Stimulated activated CD8-positive, alpha-beta memory T cell treated with anti-CD3 and anti-CD28 coated beads, Interleukin-7, amount 100 ng/mL, for 1 hour (primary cell): ENCODE data around the gene PRR16.

Experiments
- DNase-seq, 2 donors: peaks; one replicate each; pipeline ENCODE4 v3.0.0-alpha.2; 2020; ENCODE audit warnings: low read depth in 2 of 2

PRR16 gene

DNA sequence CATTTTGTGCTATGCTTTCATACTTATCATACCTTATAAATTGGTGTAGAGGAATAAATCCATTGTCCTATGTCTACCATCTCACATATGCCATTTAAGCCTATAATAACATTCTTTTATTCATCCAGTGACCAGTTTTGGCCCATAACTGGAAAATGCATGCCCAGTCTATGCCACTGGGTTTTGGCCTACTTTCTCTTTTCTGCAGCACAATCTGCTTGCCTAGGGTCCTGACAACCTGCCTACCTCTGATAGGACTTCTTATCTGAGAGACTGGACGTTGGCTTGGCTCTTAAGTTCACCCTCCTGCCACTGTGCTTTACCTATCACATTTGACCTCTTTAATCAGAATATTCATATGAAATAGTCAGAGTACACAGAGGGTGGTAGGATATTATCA lies 103.0 kb downstream of the PRR16 start:
- DNase-seq: no peak

DNA sequence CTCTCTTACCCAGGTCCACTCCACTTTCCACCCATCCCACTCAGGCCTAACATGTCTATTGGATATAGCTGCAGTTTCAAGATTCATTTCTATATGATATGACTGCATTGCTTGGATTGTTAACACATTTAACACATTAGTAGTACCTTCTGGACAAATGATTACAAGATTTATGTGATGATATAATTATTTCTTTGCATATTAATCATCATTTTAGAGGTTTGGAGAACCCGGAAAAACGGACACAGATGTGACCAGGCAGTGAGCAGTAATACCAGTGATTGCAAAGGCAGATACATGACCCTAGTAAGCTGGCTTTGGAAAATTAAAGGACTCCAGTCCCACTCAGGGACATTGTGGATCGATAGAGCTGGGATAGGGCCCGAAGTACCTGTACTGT lies 103.8 kb downstream of the PRR16 start:
- no peak for DNase-seq

DNA sequence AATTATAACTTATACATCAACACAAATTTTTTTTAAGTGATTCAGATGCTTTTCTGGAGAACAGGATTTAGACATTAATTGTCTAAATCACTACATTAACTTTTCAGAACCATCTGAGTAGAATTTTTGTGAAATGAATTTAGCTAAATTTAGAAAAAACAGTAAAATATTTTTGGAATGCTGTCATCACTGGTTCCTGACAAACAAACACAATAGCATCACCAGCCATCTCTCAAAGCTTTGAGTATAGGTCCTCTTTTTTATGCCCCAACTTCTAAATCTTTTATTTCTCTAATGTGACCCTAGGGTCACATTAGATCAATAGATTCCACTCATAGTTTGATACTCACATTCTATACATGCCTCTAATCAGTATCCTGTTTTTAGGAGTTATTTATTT lies 104.6 kb downstream of the PRR16 start:
- DNase-seq: no peak

DNA sequence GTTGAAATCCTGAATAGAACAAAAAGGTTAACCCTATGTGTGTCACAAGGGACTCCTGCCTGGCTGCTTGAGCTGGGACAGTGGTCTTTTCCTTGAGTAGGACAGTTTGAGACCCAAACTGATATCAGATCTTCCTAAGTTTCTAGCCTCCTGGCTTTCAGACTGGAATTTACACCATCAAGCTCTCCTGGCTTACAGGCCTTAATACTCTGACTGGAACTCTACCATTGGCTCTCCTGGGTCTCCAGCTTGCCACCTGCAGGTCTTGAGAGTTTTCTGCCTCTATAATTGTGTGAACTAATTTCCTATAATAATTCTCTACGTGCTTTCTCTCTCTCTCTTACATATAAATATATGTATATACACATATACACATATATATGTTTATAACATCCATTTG lies 112.5 kb downstream of the PRR16 start:
- no peak for DNase-seq

DNA sequence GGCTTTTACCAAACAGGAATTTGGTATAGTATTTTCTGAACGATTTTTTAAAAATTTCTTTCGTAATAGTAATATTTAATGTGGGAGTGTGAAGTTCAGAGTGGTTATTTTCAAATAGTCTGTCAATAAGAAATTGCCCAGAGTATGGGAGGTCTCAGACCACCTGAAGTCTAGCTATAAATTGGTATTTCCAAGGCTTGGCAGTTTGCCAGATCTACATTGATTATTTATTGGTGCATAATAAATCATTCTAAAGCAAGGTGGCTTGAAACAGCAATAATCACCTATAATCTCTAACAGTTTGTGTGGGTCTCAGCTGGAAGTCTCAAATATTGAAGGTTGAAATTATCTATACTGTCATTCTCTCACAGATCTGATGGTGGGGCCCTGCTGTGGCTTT lies 118.5 kb downstream of the PRR16 start:
- no peak for DNase-seq

DNA sequence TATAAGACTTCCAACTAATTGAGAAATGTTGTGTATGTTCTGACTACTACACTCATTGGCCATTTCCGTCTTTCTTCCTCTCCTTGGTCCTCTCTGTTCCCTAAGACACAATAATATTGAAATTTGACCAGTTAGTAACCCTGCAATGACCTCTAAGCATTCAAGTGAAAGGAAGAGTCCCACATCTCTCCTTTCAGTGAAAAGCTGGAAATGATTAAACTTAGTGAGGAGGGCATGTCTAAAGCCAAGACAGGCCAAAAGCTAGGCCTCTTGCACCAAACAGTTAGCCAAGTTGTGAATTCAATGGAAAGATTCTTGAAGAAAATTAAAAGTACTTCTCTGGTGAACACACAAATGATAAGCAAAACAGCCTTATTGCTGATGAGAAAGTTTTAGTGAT lies 122.5 kb downstream of the PRR16 start:
- no peak for DNase-seq

DNA sequence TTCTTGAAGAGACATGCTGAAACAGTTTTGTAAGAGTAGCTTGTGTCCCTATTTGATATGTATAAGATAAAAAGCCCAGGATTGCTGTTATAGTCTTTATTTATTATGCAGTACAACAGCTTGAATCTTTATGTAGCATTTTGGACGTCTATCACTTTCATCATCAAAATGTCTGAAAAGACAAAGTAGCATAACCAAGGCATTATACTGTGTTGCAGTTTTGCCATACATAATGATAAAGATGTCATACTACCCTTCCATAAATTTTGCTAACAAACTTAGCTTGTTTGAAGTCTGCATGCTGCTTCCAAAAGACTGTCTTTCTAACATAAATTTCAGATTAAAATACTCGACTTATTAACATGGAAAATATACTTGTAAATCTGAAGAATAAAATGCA lies 127.8 kb downstream of the PRR16 start:
- no peak for DNase-seq

DNA sequence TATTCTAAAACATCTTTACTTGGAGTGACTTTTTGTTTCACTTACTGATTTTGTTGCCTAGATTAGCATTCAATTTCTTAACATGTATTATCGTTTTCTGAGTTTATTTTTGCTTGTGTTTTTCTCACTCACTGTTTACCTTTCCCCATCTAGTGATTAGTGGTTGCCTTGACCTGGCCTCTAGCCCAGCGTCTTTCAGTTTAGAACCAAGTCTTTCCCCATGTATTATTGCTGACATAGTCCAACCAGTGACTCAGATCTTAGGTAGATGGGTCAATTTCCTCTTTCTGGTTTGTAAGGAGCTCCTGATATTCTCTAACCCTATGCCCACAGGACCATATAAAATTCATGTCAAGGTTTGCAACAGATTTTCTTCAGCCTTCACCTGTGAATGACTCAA lies 135.5 kb downstream of the PRR16 start:
- no peak for DNase-seq

DNA sequence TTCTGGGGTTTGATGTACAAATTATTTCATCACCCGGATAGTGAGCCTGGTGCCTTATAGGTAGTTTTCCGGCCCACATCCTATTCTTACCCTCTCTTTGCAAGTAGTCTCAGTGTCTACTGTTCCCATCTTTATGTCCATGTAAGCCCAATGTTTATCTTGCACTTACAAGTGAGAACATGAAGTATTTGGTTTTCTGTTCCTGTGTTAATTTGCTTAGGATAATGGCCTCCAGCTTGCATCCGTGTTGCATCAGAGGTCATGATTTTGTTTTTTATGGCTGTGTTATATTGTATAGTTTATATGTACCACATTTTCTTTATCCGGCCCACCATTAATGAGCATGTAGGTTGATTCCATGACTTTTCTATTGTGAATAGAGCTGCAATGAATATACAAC lies 136.5 kb downstream of the PRR16 start:
- DNase-seq: no peak

DNA sequence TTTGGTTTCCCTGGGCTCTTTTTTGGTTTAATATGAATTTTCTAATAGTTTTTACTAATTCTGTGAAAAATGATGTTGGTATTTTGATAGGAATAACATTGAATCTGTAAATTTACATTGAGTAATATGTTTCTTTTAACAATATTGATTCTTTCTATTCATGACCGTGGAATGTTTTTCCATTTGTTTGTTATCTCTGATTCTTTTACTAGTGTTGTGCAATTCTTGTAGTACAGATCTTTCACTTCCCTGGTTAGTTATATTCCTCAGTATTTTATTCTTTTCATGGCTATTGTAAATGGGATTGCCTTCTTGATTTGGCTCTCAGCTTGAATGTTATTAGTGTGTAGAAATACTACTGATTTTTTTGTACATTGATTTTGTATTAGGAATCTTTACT lies 137.9 kb downstream of the PRR16 start:
- no peak for DNase-seq

DNA sequence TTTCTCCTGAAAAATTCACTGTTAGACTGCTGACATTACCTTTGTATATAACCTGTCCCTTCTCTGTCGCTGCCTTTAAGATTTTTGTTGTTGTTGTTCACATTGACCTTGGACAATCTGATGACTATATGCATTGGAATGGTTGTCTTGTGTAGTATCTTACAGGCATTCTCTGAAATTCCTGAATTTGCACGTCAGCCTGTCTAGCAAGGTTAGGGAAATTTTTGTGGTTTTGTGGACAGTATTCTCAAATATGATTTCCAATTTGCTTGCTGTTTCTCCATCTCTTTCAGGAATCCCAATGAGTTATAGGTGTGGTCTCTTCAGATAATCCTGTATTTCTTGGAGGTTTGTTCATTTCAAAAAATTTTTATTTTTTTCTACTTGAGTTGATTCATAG lies 140.8 kb downstream of the PRR16 start:
- DNase-seq: no peak

DNA sequence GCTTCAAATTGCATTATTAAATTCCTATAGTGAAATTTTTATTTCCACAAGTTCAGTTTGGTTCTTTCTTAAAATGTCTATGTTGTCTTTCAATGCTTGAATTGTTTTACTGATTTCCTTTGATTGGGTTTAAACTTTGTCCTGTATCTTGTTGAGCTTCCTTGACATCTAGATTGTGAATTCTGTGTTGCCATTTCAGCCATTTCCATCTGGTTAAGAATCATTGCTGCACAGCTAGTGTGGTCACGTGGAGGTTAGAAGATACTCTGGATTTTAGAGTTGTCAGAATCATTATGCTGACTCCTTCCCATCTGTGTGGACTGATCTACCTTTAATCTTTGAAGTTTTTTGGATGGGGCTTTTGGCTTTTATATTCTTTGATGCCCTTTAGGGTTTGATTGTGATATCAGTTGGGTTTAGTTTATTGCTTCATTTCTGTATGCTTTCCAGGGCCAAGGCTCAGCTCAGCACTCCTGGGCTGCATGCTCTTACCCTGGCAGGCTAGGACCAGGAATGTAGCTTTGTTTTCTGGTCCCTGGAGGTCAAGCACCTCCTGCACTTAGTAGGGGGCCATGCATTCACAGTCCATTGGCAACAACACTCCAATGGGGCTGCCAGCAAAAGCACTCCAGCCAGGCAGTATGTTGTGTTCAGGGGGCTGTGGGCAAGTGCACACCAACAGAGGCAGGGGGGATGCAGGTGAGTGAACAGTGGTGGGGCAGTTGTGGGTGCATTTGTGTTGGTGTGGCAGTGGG lies 141.4 kb downstream of the PRR16 start:
- no peak for DNase-seq

DNA sequence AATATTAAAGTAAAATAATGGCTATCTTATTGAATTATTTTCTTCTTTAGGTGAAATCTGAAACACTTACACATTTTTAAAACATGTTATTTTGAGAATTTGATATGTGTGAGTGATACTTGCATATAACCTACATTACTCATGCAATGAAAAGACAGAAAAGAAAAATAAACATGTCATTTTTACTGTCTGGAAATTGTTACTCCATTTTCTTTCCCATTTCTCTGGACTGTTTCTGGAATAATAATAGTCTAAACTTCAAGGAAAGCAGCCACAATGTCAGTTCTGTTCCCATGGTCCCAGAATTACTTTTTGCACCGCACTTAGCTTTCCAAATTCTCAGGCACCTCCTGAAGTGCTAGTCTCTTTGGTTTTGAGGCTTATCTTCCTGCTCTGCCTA lies 145.5 kb downstream of the PRR16 start:
- DNase-seq: no peak

DNA sequence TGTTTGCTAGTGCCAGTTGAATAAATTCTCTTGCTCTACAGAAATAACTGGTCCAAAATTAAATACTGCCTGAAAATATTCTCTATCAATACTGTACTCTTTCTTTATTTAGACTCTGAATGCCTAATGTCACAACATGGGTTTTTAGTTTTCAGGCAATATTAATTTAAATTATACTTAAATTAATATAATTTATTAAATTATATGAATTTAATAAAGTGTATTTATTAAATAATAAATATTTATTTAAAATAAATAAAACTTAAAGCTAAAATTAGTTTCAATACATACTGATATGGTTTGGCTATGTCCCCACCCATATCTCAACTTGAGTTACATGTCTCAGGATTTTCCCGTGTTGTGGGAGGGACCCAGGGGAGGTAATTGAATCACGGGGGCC lies 146.0 kb downstream of the PRR16 start:
- no peak for DNase-seq

DNA sequence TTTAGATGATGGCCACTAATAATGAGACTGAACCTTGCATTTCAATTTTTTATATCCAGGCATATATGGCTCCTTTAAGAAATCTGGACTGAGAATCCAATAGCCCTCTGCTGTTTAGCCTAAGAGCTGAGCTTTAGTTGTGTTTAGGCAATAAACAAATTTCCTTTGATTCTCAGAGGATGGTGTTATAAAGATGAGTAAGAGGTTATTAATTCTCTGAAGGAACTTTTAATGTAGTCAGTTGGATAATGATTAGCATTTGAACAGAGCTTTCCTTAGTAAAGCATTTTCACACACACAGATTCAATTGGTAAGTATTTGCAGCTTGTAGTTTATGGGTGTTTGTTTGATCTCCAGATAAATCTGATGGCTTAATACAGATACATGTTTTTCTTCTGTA lies 149.6 kb downstream of the PRR16 start:
- DNase-seq: no peak

DNA sequence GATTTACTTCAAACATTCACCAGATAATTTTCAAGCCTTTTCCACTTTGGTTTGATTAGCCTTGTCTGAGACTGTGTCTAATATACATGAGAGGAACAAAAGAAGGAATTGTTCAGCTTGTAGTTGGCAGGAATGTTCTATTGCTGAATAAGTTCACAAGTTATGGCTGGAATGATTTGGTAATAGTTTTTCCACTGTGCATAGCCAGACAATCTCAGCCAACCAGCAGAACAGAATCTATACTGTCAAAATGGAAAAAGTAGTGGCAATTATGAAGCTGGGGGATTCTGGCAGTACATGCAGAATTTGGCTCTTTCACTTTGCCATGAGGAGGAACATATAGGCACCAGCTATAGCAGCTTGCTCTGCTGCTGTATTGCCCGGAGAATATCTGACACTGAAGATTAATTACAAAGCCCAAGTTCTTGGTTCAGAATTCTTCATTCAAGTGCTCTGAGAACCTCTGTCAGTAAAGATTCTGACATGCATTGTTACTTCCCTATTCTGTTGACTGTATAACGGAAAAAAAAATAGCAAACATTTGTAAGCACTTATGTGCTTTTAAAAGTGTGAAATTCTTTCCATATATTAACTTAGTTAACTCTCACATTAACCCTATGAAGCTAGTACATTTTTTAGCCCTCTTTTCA lies 150.6 kb downstream of the PRR16 start:
- DNase-seq: no peak

DNA sequence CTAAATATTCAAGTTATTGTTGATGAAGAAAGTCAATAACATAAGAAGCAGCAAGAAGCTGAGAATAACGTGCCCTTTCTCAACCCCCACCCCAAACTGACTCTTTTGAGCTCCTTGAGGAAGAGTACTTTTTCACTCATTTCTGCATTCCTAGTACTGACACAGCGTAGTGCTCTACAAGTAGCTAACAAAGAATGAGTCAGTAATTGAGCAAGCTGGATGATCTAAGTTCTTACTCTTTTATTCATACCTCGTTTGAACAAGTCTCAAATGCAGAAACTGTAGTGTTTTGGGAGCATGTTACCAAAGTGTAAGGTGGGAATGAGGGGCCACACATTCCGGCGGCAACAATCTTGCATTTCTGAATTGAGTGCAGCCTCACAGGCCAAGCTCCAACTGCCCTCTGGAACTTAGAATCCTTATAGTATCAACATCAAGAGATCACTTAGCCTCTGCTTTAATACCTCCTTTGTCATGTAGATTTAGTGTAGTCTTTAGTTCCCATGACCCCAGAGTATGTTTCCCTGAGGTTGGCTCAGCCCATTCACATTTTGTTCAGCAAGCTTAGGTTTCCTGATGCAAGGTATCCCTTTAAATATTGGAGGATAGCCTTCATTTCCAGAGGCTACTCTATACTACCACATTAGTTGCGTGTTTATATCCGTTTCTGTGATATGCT lies 152.0 kb downstream of the PRR16 start:
- DNase-seq: no peak

DNA sequence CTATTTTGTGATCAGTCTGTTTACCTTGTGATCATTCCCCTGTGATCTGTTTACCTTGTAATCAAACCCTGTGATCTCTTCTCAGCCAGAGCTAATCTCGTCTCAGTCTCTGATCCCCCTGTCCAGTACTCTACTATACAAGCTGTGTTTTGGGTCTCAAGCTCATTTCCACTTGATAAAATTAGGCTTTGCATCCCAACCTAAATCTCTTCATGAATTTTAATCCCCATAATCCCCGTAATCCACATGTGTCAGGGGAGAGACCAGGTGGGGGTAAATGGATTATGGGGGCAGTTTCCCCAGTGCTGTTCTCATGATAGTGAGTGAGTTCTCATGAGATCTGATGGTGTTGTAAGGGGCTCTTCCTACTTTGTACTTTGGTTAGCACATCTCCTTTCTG lies 157.2 kb downstream of the PRR16 start:
- no peak for DNase-seq

DNA sequence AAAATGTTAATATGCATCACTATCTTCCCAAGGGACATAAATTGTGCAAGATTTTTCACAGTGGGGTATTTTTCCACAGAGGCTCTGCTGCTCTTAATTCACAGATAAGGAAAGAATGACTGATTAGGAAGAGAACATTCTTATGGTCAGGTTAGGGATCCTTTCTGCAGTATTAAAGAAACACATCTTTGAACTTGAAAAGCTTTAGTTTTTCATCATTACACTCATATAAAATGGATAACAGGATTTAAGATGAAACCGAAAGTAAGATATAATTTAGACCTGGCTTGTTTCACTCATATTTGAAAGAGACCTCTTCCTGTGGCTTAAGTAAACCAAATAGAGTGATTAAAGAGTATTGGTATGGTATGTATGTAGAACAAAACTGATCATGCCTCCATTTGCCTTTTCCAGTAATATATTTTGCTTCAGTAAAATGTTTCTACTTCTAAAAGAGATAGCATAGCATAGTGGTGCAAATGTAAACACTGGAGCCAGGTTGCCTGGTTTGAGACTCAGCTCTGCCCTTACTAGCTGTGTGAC lies 160.0 kb downstream of the PRR16 start:
- DNase-seq: no peak

DNA sequence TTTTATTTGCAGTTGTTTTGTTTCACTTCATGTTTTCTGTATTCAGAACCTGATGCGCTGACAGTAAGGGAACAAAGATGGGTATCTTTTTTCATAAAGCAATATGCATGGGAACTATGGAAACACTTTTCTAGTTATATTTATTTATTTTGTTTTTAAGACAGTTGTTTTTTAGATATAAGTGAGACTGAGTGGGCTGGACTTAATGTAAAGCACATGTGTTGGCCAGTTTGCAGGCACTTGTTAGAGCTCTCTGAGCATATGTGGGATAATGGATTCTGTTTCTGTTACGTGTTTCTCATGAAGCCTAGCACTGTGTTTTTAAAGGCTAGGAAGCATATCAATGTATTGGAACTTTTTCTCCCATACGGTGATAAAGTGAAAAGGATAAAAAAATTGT lies 164.1 kb downstream of the PRR16 start:
- DNase-seq: no peak

DNA sequence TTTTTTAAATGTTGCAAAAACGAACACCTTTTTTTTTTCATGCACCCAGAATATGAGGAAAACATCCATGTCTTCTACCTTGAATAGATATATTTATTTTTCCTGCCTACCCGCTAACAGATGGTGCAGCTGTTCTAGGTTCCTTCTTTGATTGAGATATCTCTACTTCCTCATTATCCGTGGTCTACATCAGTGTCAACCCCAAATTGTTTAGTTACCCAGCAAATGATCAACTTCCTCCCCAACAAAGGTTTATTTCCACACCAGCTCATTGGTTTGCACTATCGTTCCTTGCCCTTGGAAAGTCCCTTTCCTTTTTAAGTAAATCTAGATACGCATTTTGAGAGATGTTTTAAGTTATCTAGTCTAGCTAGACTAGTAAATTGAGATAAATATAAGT lies 166.4 kb downstream of the PRR16 start:
- DNase-seq: no peak

DNA sequence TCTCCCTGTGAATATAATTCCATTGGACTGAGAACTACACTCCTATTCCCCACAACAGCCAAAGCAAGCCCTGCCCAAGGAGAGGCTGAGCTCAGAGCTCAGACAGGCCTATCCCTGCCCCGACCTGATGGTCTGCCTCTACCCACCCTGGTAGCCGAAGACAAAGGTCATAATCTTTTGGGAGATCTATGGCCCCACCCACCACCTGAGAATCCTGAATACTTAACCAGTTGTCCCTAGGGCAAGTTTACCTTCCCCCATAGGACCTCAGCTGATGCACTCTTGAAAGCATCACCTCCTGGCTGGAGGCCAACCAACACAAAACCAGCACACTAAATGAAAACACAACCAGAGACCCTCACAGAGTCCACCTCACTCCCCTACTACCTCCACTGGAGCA lies 167.5 kb downstream of the PRR16 start:
- no peak for DNase-seq

DNA sequence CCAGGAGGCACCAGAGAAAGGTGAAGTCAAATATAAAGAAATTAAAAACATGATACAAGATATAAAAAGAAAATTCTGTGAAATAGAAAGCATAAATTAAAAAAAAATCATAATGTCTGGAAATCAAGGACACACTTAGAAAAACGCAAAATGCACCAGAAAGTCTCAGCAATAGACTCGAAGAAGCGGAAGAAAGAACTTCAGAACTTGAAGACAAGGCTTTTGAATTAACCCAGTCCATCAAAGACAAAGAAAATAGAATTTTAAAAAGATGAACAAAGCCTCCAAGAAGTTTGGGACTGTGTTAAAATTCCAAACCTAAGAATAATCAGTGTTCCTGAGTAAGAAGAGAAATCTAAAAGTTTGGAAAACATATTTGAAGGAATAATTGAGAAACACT lies 168.3 kb downstream of the PRR16 start:
- no peak for DNase-seq
